OCI-LY3 (cell line): ENCODE data around the gene EFNA5.

Experiments used
- H2AFZ ChIP-seq: fragments of 200-600, 300-600 bp; shearing (Covaris generic); 2 replicates; pipeline ENCODE4 v1.6.0; 2014; ENCODE audit warnings: antibody characterized with exemption, low read depth, low read length
- H3K27ac ChIP-seq: fragments of 200-600, 300-600 bp; sonication (generic); 2 replicates; pipeline ENCODE4 v1.5.1; 2014; ENCODE audit warnings: mild to moderate bottlenecking, low read length, moderate library complexity, mixed read lengths
- H3K27me3 ChIP-seq: fragments of 200-600, 300-600 bp; sonication (generic); 2 replicates; pipeline ENCODE4 v1.6.1; 2014; ENCODE audit warnings: low read depth, low read length, mixed read lengths
- H3K36me3 ChIP-seq: fragments of 200-600, 300-600 bp; sonication (generic); replicated peaks from 2 replicates; pipeline ENCODE3; 2014; ENCODE audit warnings: low read depth, low read length, mixed read lengths
- H3K4me1 ChIP-seq: fragments of 300-600, 200-600 bp; sonication (generic); 2 replicates; pipeline ENCODE4 v1.6.1; 2014; ENCODE audit warnings: low read length, mixed read lengths
- H3K4me2 ChIP-seq: fragments of 200-600, 300-600 bp; sonication (generic); 2 replicates; pipeline ENCODE4 v1.6.1; 2014; ENCODE audit warnings: low read length, mixed read lengths
- H3K4me3 ChIP-seq: fragments of 300-600, 200-600 bp; sonication (generic); 2 replicates; pipeline ENCODE4 v1.5.1; 2014; ENCODE audit warnings: antibody characterized with exemption, mild to moderate bottlenecking, low read length, moderate library complexity
- H3K79me2 ChIP-seq: fragments of 300-600, 200-600 bp; shearing (Covaris generic); 2 replicates; pipeline ENCODE4 v1.6.1; 2014; ENCODE audit warnings: mild to moderate bottlenecking, low read length, mixed read lengths
- H3K9ac ChIP-seq: fragments of 300-600, 200-600 bp; shearing (Covaris generic); 2 replicates; pipeline ENCODE4 v1.6.0; 2014; ENCODE audit warnings: mild to moderate bottlenecking, low read length, moderate library complexity
- H3K9me3 ChIP-seq: fragments of 200-600, 300-600 bp; shearing (Covaris generic); 2 replicates; pipeline ENCODE4 v1.6.1; 2014; ENCODE audit warnings: low read length, mixed read lengths; ENCODE audit not compliant: insufficient read depth
- H4K20me1 ChIP-seq: fragments of 200-600, 300-600 bp; sonication (generic); 2 replicates; pipeline ENCODE4 v1.6.1; 2016; ENCODE audit warnings: low read length, mixed read lengths; ENCODE audit not compliant: insufficient read depth
- CTCF ChIP-seq: fragments of 200-600, 300-600 bp; sonication (generic); IDR thresholded peaks from 2 replicates; pipeline ENCODE4 v1.5.1; 2014; ENCODE audit warnings: antibody characterized with exemption, low read length, low read depth
- EZH2phosphoT487 ChIP-seq: fragments of 200-600 bp; shearing (Covaris generic); IDR thresholded peaks from 2 replicates; pipeline ENCODE4 v1.6.1; 2018; ENCODE audit warnings: antibody characterized with exemption, mixed run types, low read depth

The EFNA5 gene

GRCh38 chr5:107518190-107518589 lies 152.5 kb downstream of the EFNA5 start:
- no peaks in the 10 kb centered on the region for H4K20me1 ChIP-seq
- no peak overlapping the region for H3K4me3 ChIP-seq
- H3K9me3 ChIP-seq: no peaks in the 10 kb centered on the region; the same call in 1 of the 2 replicates
- H3K27me3 ChIP-seq: no peaks in the 10 kb centered on the region
- no peaks in the 10 kb centered on the region for H3K36me3 ChIP-seq
- no peak overlapping the region for H2AFZ ChIP-seq
- H3K79me2 ChIP-seq: no peaks in the 10 kb centered on the region
- no peak for TF ChIP-seq CTCF
- no peak for TF ChIP-seq EZH2phosphoT487
- peaks cover 13% of the 10 kb centered on the region for H3K4me1 ChIP-seq
- H3K9ac ChIP-seq: no peak overlapping the region
- H3K27ac ChIP-seq: no peak overlapping the region
- H3K4me2 ChIP-seq: no peak overlapping the region

GRCh38 chr5:107517185-107518033 lies 153.3 kb downstream of the EFNA5 start:
- Histone ChIP-seq H3K9me3 (no peaks in the 10 kb centered on the region; the same call in 1 of the 2 replicates), H2AFZ (no peak overlapping the region), H3K79me2 (no peaks in the 10 kb centered on the region), H3K9ac (no peak overlapping the region), H3K36me3 (no peaks in the 10 kb centered on the region), H3K4me2 (no peak overlapping the region), H4K20me1 (no peaks in the 10 kb centered on the region), H3K27me3 (no peaks in the 10 kb centered on the region), H3K4me3 (no peak overlapping the region), H3K4me1 (peaks cover 17% of the 10 kb centered on the region), H3K27ac (no peak overlapping the region)
- TF ChIP-seq CTCF: no peak
- no peak for TF ChIP-seq EZH2phosphoT487

- Histone ChIP-seq H3K9ac (no peak overlapping the region), H3K27ac (no peak overlapping the region), H3K79me2 (no peaks in the 10 kb centered on the region), H3K9me3 (no peaks in the 10 kb centered on the region; the same call in 1 of the 2 replicates), H3K4me3 (no peak overlapping the region), H4K20me1 (no peaks in the 10 kb centered on the region), H3K27me3 (no peaks in the 10 kb centered on the region), H3K36me3 (no peaks in the 10 kb centered on the region), H3K4me1 (peaks cover 17% of the 10 kb centered on the region), H2AFZ (no peak overlapping the region), H3K4me2 (no peak overlapping the region)
- TF ChIP-seq EZH2phosphoT487 (no peak), CTCF (no peak)
Measured at GRCh38 chr5:107516452-107517184, 154.1 kb downstream of the EFNA5 start.

GRCh38 chr5:107515521-107516080 lies 155.1 kb downstream of the EFNA5 start:
- Histone ChIP-seq H3K36me3 (no peaks in the 10 kb centered on the region), H3K4me3 (no peak overlapping the region), H3K9ac (no peak overlapping the region), H4K20me1 (no peaks in the 10 kb centered on the region), H3K79me2 (no peaks in the 10 kb centered on the region), H3K27me3 (no peaks in the 10 kb centered on the region), H2AFZ (no peak overlapping the region), H3K4me1 (peaks cover 17% of the 10 kb centered on the region), H3K4me2 (no peak overlapping the region), H3K9me3 (no peaks in the 10 kb centered on the region; the same call in 1 of the 2 replicates), H3K27ac (no peak overlapping the region)
- TF ChIP-seq CTCF (no peak), EZH2phosphoT487 (no peak)
